ENCODE results near the gene PLXDC2.

The PLXDC2 gene

DNA sequence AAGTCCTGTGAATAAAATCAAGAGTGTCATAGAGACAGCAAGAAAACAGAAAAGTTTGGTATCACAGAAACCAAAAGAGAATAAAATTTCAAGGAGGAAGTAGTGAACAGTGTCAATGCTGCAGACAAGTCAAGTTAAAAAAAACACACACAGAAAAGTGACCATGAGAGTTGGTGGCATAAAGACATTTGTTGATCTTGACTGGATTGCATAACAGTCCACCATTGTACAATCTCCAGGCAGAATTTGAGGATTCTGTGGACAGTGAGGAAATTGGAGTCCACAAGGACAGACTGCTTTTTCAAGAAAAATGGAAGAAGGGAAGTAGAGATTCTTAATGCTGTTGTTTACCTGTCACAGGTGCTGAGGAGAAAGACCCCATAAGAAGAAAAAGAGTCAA is 412.5 kb downstream of the PLXDC2 start:
- no peak for DNase-seq

DNA sequence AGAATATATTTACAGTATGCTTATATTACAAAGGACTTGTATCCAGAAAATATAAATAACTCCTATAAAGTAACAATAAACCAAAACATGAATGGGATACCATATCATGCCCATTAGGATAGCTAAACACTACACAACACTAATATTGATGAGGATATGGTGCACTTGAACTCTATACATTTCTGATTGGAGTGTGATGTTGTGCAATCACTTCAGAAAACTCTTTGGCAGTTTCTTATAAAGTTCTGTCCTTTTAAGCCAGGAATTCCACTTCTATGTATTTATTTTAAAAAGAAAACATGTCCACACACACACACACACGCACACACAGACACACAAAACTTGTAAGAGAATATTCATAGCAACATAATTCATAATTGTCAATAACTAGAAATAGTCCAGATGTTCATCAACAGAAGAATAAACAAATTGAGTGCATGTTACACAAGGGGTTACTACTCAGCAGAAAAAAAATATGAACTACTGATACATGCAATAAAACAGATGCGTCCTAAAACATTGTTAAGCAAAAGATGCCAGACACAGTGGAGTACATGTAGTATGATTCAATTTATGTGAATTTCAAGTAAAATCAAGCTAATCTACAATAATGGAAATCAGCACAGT is 416.0 kb downstream of the PLXDC2 start:
- DNase-seq = no peak

DNA sequence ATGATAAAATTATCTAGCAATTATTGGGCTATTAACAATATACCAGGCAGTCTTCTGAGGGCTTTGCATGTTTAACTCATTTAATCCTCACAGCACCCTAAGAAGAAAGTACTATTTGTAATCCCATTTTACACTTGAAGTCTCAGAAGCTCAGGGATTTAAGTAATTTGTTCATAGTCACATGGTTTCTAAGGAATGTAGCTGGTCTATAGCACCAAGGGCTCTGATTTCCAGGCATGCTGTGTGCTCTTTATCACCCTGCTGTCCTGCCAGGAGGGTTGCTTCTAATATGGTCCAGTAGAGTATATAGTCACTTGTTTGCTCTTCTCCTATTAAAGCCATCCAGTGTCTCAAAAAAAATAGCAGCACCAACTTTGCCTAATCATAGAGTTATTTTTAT is 417.2 kb downstream of the PLXDC2 start:
- no peak for DNase-seq

DNA sequence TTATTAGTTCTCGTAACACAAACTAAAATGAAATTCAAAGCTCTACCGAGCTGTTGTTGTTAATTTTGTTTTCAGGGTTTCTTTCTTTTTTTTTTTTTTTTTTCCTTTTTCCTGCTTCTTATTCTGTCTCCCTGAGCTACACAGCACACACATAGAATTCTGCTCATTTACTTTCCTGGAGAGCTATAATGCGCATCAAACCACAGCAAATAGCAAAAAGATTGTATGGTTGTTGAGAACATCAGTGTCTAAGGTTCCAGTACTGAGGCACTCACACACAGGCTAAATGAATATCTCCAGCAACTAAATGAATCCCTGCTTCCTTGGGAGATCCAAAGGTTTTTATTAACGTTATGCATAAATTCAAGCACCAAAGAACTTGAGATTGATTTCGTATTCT is 418.3 kb downstream of the PLXDC2 start:
- no peak for DNase-seq

DNA sequence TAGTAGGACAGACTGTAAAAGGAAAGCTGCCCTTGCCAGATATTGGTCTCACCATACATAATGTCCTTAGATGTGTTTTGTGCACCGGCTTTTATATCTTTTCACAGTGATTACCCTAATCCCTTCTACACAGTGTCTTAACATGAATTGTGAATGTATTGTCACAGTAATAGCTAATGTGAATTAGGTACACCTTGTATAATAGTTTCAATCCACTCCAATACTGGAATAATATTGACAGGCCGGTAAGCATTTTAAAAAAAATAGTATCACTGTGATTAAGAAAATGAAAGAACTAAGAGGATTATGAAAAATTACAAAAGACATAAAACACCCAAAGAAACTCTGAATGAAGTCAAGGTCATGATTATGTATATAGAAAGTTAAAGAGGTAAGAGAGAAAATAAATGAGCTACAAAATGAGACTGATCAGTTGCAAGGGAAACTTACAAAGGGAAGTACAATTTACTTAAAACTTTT is 420.9 kb downstream of the PLXDC2 start:
- no peak for DNase-seq

DNA sequence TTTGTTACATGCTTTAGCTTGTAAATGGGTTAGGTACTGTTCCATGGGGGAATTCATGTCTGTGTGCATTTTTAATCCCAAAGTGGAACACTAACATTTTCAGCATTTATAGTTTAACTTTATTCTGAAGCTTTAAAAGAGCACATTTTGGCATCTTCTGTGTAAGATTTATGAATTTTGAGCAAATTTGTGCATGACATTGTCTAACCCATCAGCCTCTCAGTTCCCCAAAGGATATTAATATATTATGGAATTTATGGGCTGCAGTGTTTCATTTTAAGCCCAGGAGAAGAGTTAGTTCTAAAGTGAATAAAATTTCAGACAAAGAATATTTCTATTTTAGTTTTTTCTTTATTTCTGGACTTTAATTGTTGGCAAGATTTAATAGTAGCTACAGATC is 421.4 kb downstream of the PLXDC2 start:
- no peak for DNase-seq

DNA sequence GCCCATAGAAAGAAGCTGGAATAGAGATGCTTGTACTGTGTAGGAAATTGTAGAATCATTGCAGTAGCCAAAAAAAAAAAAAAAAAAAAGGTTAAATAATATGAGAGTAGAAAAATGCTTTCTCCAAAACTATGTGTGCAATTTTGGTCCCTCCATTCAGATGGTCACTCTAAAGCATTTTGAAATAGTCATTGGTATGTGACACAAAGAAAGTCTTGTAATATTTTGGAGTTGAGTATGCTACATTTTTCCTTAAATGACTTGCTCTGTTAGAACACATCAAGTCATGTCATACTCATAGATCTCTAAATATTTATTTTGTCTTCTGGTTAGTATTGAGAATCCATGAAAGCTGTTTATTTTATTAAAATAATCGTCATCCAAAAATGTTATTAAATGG is 424.4 kb downstream of the PLXDC2 start:
- no peak for DNase-seq

DNA sequence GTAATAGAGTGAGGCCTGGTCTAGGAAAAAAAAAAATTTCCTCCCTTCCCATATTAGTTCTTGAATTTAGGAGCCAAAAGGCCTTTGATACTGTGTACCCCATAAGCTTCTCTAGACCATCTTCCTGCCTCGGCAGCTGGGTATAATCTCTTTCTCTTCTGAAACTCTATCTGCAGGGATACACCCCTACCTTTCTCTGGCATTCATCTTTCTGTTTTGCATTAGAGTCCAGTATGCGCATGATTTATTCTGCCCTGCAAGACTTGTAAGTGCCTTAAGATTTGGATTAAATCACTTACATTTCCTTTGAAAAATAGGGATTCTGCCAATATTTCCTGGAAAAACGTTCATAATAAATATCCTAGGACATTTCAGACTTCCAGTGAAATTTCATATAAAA is 431.2 kb downstream of the PLXDC2 start:
- DNase-seq = no peak

DNA sequence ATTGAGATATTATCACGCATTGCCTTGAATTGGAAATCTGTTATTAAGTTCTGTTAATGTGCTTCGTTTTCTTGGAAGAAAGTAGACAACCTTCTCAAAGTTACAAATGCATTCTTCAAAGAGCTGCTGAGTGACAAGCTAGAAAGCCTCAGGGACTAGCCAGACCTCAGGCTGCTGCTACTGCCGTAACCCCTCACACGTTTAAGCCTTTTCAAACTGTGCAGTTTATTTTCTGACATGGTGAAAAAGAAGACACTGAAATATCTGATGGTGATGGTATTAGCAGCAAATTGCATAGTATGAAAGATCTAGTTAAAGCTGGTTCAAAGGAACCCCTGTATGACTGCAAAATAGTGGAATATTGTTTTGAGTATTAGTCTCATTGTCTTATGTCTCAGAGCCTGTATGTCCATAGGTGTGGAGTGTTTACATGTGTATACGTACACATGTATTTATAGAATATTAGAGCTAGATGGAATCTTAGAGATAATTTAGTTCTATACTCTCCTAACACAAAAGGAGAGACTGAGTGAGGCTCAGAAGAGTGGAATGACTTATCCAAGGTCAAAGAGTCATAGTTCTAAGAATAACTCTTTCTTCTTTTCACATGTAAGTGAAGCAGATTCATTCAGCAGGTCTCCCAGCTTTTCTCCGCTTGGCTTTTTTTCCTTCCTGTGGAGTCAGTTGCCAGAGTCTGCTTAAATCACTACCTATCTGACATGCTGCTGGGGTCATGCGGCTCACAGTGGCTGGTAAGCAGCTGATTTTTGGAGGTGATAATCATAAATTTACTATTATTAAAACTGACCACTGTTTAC is 431.9 kb downstream of the PLXDC2 start:
- no peak for DNase-seq

DNA sequence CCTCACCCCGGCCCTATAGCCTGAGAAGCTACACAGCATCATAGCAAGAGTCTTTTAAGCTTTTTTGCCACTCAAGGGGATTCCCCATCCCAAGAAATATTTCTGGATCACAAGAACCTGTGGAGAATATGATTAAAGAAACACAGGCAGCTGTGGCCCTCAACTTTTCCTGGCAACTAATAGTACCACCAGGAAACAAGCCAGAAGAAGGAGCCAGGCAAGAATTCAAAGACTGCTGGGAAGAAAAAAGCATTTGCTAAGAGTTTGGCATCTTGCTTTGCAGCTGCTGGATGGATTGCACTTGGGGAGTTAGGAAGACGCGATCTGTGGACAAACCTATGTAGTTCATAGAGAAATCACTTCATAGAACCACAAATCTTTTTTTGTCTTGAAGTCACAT is 437.8 kb downstream of the PLXDC2 start:
- no peak for DNase-seq

DNA sequence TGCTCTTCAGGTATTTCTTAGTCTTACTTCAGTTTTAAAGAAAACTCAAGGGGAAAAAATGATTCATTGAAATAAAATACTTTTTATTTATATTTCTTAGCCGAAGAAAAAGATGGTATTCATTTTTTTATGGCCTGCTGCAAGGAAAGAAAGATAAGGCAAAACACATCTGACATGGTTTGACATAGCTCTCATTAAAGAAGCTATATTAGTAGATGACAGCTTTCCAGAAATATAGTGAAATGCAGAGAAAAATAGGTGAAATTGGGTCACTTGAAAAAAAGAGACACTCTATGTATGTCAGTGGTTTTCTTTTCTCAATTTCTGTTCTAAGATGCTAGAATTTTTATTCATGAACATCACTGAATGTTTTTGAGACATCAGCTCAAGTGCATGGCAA is 438.3 kb downstream of the PLXDC2 start:
- DNase-seq = no peak

DNA sequence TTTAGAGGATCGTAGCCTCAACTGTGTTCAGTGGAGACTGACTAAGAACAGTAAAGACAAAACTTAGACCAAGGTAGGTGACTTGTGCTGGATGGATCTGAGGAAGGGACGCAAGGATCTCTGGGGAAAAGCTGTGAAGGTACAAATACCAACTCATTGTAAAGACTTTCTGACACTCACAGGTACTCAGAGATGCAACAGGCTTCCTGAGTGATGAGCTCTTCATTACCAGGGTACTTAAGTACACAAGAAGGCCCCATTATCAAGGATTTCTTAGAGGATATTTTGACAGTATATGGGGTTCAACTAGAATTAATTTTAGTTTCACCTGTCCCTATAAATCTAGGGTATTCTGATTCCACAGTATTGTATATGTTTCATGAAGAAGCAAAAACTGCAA is 440.7 kb downstream of the PLXDC2 start:
- no peak for DNase-seq

DNA sequence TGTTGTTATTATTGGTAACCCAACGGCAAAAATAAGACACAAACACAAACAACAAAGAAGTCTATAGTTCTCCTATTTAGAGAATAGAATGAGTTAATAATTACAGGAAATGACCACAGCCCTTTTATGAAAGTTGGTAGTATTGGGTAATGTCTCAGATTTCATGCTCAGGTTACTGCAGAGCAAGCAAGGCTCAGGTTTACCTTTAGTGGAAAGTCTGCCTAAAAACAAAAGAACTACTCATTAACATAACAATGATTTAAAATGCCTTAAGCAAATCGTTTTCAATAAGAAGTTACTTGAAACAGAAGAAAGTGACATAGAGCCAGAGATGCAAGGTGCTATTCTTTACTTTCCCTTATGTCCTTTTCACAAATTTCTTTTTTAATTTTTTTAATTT is 441.2 kb downstream of the PLXDC2 start:
- no peak for DNase-seq

DNA sequence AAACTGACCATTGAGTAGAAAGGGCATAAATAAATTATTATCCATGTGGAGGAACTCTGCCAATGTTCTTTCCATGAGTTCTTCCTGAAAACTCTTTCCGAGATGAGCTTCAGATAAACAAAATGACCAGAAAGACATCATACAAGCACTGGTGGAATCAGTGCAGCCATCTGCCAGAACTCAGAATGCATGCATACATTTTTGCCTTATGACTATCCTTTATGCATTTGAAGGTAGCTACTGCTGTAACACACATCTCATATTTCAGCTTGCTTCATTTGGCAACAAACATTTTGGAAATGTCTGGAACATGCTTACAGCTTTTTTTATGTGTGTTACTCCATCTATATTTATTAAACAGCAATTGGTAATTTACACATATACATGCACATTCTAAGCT is 448.9 kb downstream of the PLXDC2 start:
- no peak for DNase-seq

DNA sequence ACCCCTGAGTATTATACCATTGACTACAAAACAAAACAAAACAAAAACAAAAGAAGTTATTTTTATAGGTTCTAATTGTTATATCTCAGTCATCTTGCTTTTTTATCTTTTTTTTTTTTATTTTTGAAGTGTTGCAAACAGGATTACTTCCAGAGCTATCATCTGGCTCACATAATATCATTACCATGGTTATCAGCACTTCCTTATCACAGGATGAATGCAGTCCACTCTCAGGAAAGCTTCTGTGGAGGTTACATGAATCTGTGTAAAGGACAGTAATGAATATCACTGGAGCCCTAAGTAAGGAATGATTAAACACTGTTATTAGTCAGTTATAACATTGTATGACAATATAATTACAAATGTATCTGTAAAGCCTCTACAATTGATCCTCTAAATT is 451.5 kb downstream of the PLXDC2 start:
- no peak for DNase-seq

DNA sequence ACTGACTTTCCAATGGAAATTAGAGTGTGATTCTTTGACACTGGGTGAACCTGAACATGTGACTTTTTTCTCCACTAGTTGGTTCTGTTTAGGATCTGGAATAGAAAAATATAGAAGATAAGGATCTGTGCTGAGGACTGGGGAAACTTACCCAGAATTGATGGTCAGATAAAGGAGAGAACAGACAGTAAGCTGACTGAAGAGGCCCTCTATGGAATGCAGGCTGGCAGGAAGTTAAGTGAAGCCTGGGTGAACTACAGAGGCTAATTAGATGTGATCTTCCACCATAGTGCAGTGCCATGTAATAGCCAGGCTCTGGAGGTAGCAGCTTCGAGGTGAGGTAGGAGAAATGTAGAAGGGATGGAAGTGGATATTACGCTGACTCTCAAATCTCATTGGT is 455.3 kb downstream of the PLXDC2 start:
- DNase-seq = no peak

DNA sequence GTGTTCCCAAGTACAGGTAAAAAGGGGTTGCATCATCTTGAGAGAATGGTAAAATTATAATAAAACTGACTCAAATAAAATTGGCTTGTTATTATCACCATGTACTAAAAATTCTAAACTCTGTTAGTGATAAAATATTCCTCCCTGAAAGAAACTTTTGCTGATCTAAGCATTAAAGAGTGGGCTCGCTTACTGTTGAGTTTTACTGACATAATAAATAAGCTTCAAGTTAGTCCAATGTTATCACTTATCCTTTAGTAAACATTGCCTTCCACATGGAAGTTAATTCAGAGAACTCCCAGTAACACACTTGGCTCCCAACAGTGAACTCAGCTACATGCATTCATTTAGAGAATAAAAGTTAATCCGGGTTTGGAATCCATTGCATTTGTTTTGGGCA is 456.4 kb downstream of the PLXDC2 start:
- no peak for DNase-seq

DNA sequence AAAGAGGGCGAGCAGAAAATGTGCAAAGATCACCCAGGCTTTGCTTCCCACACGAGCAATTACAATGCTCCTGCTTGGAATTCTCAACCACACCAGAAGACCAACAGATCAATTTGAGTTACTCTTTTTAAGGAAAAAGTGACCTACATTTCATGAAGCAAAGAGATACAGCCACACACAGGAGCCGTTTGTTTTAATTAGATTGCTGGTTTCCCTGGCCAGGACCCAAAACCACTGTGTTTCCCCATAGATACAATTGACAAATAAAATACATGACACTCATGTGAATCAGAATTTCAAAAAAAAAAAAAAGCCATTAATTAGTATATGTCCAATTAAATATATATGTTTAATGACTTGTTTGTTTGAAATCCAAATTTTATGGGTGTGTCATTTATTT is 458.3 kb downstream of the PLXDC2 start:
- DNase-seq = no peak

DNA sequence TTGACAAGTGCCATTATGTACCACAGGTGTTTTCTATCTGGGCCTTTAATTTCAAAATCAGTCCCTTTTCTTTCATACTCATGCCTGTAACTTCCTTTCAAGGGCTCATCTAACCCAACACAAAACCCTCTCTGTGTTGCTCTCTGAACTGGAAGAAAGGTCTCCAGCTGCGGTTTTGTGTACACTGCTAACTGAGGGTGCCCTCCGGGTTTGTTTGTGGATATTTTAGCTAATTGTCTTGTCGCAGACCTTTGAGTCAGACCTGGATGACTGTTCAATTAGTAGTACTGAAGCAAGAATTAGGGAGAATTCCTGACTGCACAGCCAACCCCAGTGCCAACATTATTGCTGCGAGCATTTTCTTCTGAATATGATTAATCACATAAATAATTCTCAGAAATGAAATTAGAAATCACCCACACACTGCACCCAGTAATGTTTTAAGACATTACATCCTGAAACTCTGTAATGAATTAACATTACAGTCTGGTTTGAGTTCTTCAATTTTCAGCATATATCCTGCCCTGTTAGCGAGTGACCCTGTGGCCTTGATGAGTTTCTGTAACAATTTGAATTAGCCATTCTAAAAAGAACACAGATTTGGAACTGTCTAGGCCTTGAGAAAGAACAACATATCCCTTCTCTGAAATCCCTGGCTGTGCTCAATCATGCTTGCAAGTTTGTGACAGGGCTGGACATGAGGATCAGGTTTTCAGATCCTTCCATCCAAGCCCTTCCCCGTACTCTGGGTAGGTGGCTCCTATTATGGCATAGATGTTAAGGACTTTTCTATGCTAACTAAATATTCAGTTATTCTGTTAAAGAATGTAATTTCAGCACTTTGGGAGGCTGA is 460.1 kb downstream of the PLXDC2 start:
- no peak for DNase-seq

DNA sequence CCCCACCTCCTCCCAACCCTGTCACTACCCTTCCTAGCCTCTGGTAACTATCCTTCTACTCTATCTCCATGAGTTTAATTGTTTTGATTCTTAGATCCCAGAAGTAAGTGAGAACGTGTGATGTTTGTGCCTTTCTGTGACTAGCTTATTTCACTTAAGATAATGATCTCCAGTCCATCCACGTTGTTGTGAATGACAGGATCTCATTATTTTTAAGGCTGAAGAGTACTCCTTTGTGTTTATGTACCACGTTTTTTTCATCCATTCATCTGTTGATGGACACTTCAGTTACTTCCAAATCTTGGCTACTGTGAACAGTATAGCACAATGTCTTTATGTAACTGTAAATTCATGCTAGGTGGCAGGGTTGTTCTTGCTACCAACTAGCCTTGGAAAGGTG is 461.6 kb downstream of the PLXDC2 start:
- DNase-seq = no peak

DNA sequence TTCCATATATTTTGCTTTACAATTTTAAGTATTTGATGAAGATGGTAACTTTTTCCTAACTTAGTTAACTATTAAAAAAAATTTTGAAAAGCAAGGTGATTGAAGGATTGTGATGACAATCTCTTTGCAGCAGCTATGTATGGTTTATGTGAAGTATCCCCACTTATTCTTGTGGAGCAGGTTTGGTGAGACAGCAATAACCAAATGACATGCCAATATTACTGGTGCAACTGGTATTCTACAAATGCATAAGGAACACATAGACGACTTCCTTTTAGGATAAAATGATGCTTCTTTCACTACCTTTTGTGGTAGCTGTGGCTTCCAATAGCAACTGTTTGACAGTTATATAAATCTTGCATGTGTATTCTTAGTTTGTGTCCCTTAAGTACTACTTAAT is 465.3 kb downstream of the PLXDC2 start:
- no peak for DNase-seq

DNA sequence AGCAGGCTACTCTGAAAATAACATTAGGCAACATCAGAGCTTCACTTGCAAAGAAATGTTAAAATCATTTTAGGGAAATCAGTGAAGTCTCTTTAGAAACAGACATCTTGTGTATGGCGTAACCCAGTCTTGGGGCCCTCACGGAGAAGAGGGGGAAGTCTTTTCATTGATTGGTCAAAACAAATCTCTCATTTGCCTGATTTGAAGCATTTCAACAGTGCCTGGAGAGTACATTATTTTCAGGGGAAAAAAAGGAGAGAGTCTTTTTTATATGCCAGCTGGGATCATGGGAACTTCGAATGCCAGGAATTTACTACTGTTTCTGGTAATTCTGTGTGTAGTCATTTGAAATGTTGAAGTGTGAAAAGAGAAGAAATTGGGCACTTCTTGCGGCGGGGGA is 471.4 kb downstream of the PLXDC2 start:
- DNase-seq = no peak

DNA sequence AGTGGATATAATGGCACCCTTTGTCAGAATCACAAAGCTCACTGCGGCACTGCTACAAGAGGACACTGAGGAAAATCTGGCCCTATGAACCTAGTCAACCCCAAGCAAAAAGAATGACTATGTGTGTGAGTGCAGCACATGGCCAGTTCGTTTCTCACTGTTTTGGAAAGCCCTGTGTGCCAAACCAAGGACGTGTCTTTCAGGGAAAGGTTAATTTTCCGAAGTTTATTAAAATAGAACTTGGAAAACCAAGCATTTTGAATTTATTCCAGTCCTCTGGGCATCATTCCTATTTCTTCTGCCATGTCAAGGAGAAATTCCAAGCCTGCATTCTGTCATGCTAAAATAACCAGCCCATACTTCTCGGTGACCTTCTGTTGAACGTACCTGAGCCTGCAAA is 471.8 kb downstream of the PLXDC2 start:
- DNase-seq = no peak

All from RPMI8226 (cell line).